Liver (tissue), 3 donors: ENCODE measurements around the gene TTC22.

Experiments
- ATF3 ChIP-seq: IDR thresholded peaks from 2 replicates; pipeline ENCODE4 v1.6.1; 2016; ENCODE audit warnings: antibody characterized with exemption
- CTCF ChIP-seq: fragments of 150-350 bp; IDR thresholded peaks from 2 replicates; pipeline ENCODE4 v1.5.1; 2017; ENCODE audit warnings: improper control_type of control experiment, low read depth, low read length; ENCODE audit not compliant: missing input control
- GABPA ChIP-seq, 2 donors: IDR thresholded peaks in 1 of 2; conservative IDR thresholded peaks in 1 of 2; 2 replicates each; pipeline ENCODE4 v1.6.1; 2016; ENCODE audit warnings: antibody characterized with exemption in 2 of 2, mild to moderate bottlenecking in 1 of 2, moderate library complexity in 1 of 2
- HNF4G ChIP-seq: IDR thresholded peaks from 2 replicates; pipeline ENCODE4 v1.6.1; 2016; ENCODE audit warnings: antibody characterized with exemption
- SP1 ChIP-seq: IDR thresholded peaks from 2 replicates; pipeline ENCODE4 v1.6.1; 2018; ENCODE audit warnings: antibody characterized with exemption, mild to moderate bottlenecking
- ZBTB33 ChIP-seq: IDR thresholded peaks from 2 replicates; pipeline ENCODE4 v1.6.1; 2016; ENCODE audit warnings: antibody characterized with exemption
- TF ChIP-seq, protein P1 (sequence below): IDR thresholded peaks from 2 replicates; pipeline ENCODE4 v1.6.1; 2016; ENCODE audit warnings: antibody characterized with exemption, mild to moderate bottlenecking
- donor health status: healthy.
- donor health status: healthy.

DNA sequence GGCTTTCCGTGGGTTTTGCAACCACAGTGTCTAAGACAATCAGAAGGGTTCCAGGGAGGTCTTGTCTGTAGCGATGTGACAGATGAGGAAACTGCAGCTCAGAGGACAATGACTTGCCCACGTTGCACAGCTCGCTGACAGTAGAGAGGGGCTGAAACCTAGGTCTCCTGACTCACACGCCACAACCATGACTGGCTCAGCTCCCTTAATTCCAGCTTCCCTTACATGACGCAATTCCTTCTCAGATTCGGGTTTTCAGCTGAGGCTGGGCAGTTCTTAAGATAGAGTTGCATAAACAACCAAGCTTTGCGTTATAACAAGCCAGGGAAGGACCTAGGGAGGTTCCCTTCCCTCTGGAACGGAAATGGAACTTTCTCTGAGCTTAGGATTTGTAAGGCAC, 49.6 kb upstream of the TTC22 start:
- TF ChIP-seq CTCF (no peak), ZBTB33 (no peak), SP1 (no peak), GABPA (IDR thresholded peaks at IDR 0.05 in 1 of 2, conservative IDR thresholded peaks at IDR 0.05 in 1 of 2) (no peak), HNF4G (no peak), ATF3 (no peak)
- TF ChIP-seq, protein P1, sequence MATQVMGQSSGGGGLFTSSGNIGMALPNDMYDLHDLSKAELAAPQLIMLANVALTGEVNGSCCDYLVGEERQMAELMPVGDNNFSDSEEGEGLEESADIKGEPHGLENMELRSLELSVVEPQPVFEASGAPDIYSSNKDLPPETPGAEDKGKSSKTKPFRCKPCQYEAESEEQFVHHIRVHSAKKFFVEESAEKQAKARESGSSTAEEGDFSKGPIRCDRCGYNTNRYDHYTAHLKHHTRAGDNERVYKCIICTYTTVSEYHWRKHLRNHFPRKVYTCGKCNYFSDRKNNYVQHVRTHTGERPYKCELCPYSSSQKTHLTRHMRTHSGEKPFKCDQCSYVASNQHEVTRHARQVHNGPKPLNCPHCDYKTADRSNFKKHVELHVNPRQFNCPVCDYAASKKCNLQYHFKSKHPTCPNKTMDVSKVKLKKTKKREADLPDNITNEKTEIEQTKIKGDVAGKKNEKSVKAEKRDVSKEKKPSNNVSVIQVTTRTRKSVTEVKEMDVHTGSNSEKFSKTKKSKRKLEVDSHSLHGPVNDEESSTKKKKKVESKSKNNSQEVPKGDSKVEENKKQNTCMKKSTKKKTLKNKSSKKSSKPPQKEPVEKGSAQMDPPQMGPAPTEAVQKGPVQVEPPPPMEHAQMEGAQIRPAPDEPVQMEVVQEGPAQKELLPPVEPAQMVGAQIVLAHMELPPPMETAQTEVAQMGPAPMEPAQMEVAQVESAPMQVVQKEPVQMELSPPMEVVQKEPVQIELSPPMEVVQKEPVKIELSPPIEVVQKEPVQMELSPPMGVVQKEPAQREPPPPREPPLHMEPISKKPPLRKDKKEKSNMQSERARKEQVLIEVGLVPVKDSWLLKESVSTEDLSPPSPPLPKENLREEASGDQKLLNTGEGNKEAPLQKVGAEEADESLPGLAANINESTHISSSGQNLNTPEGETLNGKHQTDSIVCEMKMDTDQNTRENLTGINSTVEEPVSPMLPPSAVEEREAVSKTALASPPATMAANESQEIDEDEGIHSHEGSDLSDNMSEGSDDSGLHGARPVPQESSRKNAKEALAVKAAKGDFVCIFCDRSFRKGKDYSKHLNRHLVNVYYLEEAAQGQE = no peak
